Activated T-cell treated with anti-CD3 and anti-CD28 coated beads, Interleukin-2, amount 50 U/mL, for 72 hours (primary cell): ENCODE data around the gene PLB1. TPM values are rescaled to one million over a fixed set of nuclear protein-coding genes. Genes with fewer than 3 reads are reported as not detected.

Experiments
- ATAC-seq, 2 donors: fragments of 150-1000 bp; cut with Tn5 transposase; replicated peaks in 1 of 2; 2 replicates each; pipeline ENCODE4 v1.10.0; 2021; ENCODE audit warnings: moderate library complexity in 2 of 2, mild to moderate bottlenecking in 1 of 2
- DNase-seq, 2 donors: peaks; one replicate each; pipeline ENCODE4 v3.0.0; 2021 to 2022; ENCODE audit warnings: mixed read lengths in 1 of 2
- H3K27ac Mint-ChIP-seq: one replicate; pipeline ENCODE4 v1.8.0; 2022; ENCODE audit warnings: mild to moderate bottlenecking, moderate library complexity, mixed read lengths
- H3K27me3 Mint-ChIP-seq: one replicate; pipeline ENCODE4 v1.8.0; 2022; ENCODE audit warnings: low read depth, mixed read lengths
- H3K36me3 Mint-ChIP-seq, 2 donors: one replicate each; pipeline ENCODE4 v1.8.0; 2022; ENCODE audit warnings: mixed read lengths in 2 of 2, mild to moderate bottlenecking in 1 of 2; ENCODE audit not compliant: insufficient read depth in 2 of 2
- H3K4me1 Mint-ChIP-seq: one replicate; pipeline ENCODE4 v1.8.0; 2022; ENCODE audit warnings: low read depth, mixed read lengths
- H3K4me3 Mint-ChIP-seq, 2 donors: one replicate each; pipeline ENCODE4 v1.8.0; 2022; ENCODE audit warnings: mild to moderate bottlenecking in 2 of 2, mixed read lengths in 2 of 2, moderate library complexity in 2 of 2
- H3K9me3 Mint-ChIP-seq, 2 donors: one replicate each; pipeline ENCODE4 v1.8.0; 2022; ENCODE audit warnings: mixed read lengths in 2 of 2
- total RNA-seq, 2 donors: library from RNA; stranded (reverse); gene quantifications; one replicate each; pipeline ENCODE4 v1.2.3, GENCODE V29; 2022

The PLB1 gene
- total RNA-seq, 2 donors from 2014 or later: 0.72 to 1.9 TPM

DNA sequence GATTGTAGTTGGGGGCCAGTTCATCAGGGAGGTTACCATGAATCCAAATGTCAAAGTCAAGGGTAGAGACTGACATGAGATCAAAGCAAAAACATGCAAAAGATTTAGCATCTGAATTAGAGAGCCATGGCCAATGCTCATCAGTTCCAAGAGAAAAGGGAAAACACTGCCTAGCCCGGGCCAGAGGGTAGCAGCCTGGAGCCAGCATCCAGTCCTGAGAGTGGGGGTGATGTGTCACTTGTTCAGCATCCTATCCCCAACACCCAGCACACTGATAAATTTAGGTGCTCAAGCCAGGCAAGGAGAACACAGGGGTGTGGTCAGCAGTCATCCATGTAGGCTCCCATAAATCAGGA is 178.8 kb downstream of the PLB1 start:
- no peaks in the 10 kb centered on the region for H3K27me3 Mint-ChIP-seq
- H3K4me1 Mint-ChIP-seq: peaks cover 29% of the 10 kb centered on the region
- no peak for ATAC-seq

DNA sequence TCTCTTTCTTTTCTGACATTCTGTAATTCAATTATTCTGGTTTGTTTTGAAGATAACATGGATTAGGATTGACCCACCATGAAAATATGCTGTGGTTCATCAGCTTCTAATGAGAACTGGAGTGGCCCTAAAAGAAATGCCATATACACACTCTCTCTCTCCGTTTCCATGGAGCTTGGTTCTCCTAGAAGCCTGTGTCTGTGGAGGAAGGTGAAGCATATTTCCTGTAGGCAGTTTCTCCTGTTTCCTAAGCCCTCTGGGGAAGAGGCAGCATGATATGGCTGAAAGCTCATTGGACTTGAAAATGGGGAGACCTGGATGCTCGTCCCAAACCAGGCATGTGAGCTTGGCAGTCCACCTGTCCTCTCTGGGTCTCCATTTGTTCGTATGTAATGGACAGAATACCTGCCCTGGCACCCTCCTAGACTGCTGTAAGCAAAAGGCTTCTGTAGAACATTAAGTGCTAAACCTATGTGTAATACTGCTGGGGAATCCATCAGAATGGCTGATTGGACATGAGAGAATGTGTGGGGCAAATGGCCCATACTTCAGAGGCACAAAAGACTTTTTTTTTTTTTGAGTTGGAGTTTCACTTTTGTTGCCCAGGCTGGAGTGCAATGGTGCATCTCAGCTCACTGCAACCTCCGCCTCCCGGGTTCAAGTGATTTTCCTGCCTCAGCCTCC is 180.4 kb downstream of the PLB1 start:
- ATAC-seq (no peak), DNase-seq (no peak)
- Mint-ChIP-seq H3K4me1 (peaks cover 43% of the 10 kb centered on the region), H3K27me3 (no peaks in the 10 kb centered on the region), H3K4me3 (no peak overlapping the region), H3K9me3 (peaks cover 5 to 14% of the 10 kb centered on the region in 2 donors), H3K27ac (no peak overlapping the region), H3K36me3 (peaks cover 3 to 5% of the 10 kb centered on the region in 2 donors)

More for the DNA sequence above, 178.8 kb downstream of the PLB1 start:
- Mint-ChIP-seq H3K9me3 (peaks cover 5 to 14% of the 10 kb centered on the region in 2 donors), H3K36me3 (peaks cover 3 to 5% of the 10 kb centered on the region in 2 donors), H3K4me3 (no peak overlapping the region), H3K27ac (no peak overlapping the region)
- DNase-seq: no peak

DNA sequence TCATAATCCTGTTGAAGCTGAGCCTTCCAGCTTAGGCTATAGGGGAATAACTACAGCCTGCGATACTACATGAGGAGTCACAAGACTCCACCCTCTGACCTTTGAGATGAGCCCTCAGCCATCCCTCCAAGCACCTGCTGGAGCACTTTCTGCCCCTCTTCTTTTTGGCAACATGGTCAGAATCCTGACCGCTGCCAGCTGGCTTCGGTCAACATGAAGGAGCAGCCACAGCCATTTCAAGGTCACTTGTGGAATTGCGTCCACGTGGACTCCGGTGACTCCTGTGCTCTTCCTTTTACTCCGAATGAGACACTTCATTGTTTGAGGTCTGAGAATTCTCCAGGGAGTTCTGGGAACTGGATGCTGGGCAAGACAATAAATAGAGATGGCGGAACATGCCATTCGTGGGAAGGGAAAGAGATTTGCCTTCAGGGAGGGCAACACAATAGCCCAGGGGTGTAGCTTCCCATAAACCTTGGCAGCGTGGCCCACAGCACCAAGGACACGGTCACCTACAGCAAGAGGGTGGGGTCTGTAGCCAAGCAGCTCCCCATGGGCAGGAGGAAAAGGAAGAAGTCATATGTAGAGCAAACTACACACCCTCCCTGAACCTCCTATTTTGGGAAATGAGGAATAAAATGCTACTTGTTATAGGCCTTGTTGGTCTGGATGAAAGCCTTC is 182.5 kb downstream of the PLB1 start:
- Mint-ChIP-seq H3K36me3 (no peaks in the 10 kb centered on the region), H3K27me3 (no peaks in the 10 kb centered on the region), H3K9me3 (peaks cover 0 to 4% of the 10 kb centered on the region in 2 donors), H3K4me1 (peaks cover 57% of the 10 kb centered on the region), H3K27ac (no peak overlapping the region), H3K4me3 (peak overlapping the region in 1 of 2 donors; percentile 44)
- ATAC-seq (no peak), DNase-seq (no peak)

DNA sequence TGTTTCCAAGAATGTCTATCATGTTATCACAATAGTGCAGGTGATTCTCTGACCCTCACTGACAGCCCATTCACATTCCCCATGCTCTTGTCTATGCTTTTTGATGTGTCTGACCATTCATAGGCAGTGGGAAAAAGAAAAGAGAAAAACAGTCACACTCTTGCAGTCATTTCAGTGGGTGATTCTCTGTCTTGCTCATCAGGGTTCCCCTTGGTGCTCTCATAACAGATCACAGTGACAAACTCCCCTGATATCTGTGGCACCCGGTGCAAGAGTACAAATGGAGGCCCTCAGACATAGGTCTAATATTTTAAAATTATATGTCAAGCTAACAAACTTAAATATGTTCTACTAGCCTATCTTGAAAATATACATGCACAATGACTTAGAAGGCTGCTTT is 183.1 kb downstream of the PLB1 start:
- peaks cover 0 to 3% of the 10 kb centered on the region in 2 donors for H3K9me3 Mint-ChIP-seq
- peak; percentile 56 to 70 for DNase-seq
- H3K4me1 Mint-ChIP-seq: peaks cover 57% of the 10 kb centered on the region
- H3K36me3 Mint-ChIP-seq: no peaks in the 10 kb centered on the region
- H3K27me3 Mint-ChIP-seq: no peaks in the 10 kb centered on the region
- peak; percentile 75 to 82 for ATAC-seq
- H3K4me3 Mint-ChIP-seq: peak overlapping the region; percentile 0 to 56
- no peak overlapping the region for H3K27ac Mint-ChIP-seq

DNA sequence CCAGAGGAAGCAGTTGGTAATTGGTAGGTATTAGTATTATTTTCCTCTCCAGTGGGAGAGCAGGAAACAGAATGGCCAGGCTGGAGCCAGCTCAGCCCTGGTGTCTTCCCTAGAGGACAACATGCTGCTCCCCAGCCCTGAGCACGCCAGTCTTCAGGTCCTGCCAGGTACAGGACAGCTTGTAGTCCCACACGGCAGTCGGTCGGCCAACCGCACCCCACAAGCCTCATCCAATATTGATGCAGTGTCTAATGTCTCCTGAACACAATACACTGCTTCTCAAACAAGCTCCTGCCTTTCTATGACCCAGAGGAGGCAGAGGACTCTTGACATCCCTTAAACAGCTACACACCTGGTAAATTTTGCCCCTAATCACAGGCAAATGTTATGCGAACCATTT is 184.8 kb downstream of the PLB1 start:
- peaks cover 64% of the 10 kb centered on the region for H3K4me1 Mint-ChIP-seq
- H3K9me3 Mint-ChIP-seq: no peaks in the 10 kb centered on the region
- no peaks in the 10 kb centered on the region for H3K27me3 Mint-ChIP-seq
- ATAC-seq (no peak), DNase-seq (peak in 1 of 2 donors; percentile 6)
- no peak overlapping the region for H3K27ac Mint-ChIP-seq
- H3K36me3 Mint-ChIP-seq: no peaks in the 10 kb centered on the region
- peak overlapping the region; percentile 65 to 77 for H3K4me3 Mint-ChIP-seq

GRCh38 chr2:28681158-28681571 is 185.3 kb downstream of the PLB1 start:
- DNase-seq (peak; percentile 80 to 84), ATAC-seq (peak; percentile 88 to 94)
- no peaks in the 10 kb centered on the region for H3K9me3 Mint-ChIP-seq
- H3K4me3 Mint-ChIP-seq: peak overlapping the region; percentile 65 to 77
- H3K27ac Mint-ChIP-seq: peak overlapping the region; percentile 72
- H3K27me3 Mint-ChIP-seq: no peaks in the 10 kb centered on the region
- peaks cover 69% of the 10 kb centered on the region for H3K4me1 Mint-ChIP-seq
- H3K36me3 Mint-ChIP-seq: no peaks in the 10 kb centered on the region

- H3K4me1 Mint-ChIP-seq: peaks cover 70% of the 10 kb centered on the region
These were observed 185.7 kb downstream of the PLB1 start for GRCh38 chr2:28681606-28682005.

GRCh38 chr2:28683100-28683706 is 187.3 kb downstream of the PLB1 start:
- no peak for DNase-seq
- no peaks in the 10 kb centered on the region for H3K36me3 Mint-ChIP-seq
- ATAC-seq: no peak
- H3K27me3 Mint-ChIP-seq: no peaks in the 10 kb centered on the region
- no peak overlapping the region for H3K4me3 Mint-ChIP-seq
- no peak overlapping the region for H3K27ac Mint-ChIP-seq
- no peaks in the 10 kb centered on the region for H3K9me3 Mint-ChIP-seq
- peaks cover 69% of the 10 kb centered on the region for H3K4me1 Mint-ChIP-seq

More at GRCh38 chr2:28681606-28682005, 185.7 kb downstream of the PLB1 start:
- peak overlapping the region; percentile 72 for H3K27ac Mint-ChIP-seq
- H3K36me3 Mint-ChIP-seq: no peaks in the 10 kb centered on the region
- no peaks in the 10 kb centered on the region for H3K9me3 Mint-ChIP-seq
- DNase-seq: no peak
- peak; percentile 36 to 47 for ATAC-seq
- peak overlapping the region; percentile 65 to 77 for H3K4me3 Mint-ChIP-seq
- H3K27me3 Mint-ChIP-seq: no peaks in the 10 kb centered on the region

DNA sequence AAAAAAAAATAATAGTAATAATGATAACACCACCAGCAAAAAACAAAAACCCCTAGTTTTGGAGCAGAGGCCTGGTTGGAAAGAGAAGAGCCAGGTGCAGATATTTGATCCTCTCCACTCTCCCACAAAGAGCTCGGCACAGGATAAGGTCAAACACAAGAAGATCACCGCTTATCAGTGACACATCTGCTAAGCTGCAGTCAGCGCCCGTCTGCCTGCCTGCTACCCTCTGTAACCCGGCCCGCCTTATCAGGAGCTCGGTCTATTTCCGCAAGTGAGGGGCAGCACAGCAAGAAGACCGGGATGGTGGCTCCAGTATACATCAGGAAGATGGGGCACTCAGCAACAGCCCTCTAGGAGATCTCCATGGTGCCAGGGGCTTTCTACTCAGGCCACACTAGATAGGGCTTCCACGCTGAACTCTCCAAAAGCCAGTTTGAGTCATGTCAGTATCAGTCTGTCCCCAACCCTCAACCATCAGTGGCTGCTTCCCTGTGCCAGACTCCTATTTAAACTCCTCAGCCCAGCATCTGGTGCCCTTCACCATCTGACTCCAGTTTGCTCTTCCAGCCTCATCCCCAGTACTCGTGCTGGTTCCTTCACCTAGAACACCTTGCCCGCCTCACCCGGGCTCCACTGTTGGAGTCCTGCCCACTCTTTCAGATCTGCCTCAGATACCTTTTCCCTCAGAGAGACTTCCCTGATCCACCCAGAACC is 188.4 kb downstream of the PLB1 start:
- DNase-seq: no peak
- H3K9me3 Mint-ChIP-seq: no peaks in the 10 kb centered on the region
- ATAC-seq: no peak
- H3K27ac Mint-ChIP-seq: no peak overlapping the region
- H3K36me3 Mint-ChIP-seq: no peaks in the 10 kb centered on the region
- no peaks in the 10 kb centered on the region for H3K27me3 Mint-ChIP-seq
- no peak overlapping the region for H3K4me3 Mint-ChIP-seq
- H3K4me1 Mint-ChIP-seq: peaks cover 58% of the 10 kb centered on the region

GRCh38 chr2:28687171-28687570 is 191.3 kb downstream of the PLB1 start:
- H3K27me3 Mint-ChIP-seq: no peaks in the 10 kb centered on the region
- H3K4me3 Mint-ChIP-seq: no peak overlapping the region
- DNase-seq (no peak), ATAC-seq (no peak)
- H3K36me3 Mint-ChIP-seq: no peaks in the 10 kb centered on the region
- H3K4me1 Mint-ChIP-seq: peaks cover 32% of the 10 kb centered on the region
- H3K27ac Mint-ChIP-seq: no peak overlapping the region
- H3K9me3 Mint-ChIP-seq: no peaks in the 10 kb centered on the region

GRCh38 chr2:28687640-28688385 is 192.0 kb downstream of the PLB1 start:
- H3K27me3 Mint-ChIP-seq: no peaks in the 10 kb centered on the region
- no peaks in the 10 kb centered on the region for H3K9me3 Mint-ChIP-seq
- H3K36me3 Mint-ChIP-seq: no peaks in the 10 kb centered on the region
- no peak overlapping the region for H3K27ac Mint-ChIP-seq
- no peak overlapping the region for H3K4me3 Mint-ChIP-seq
- ATAC-seq (no peak), DNase-seq (no peak)
- peaks cover 27% of the 10 kb centered on the region for H3K4me1 Mint-ChIP-seq

- Mint-ChIP-seq H3K4me3 (no peak overlapping the region), H3K27me3 (no peaks in the 10 kb centered on the region), H3K9me3 (no peaks in the 10 kb centered on the region), H3K36me3 (peaks cover 0 to 2% of the 10 kb centered on the region in 2 donors), H3K4me1 (peaks cover 27% of the 10 kb centered on the region), H3K27ac (no peak overlapping the region)
- ATAC-seq: no peak
- no peak for DNase-seq
These were observed 193.0 kb downstream of the PLB1 start for GRCh38 chr2:28688818-28689217.
